Measurements from ENCODE around the gene MALAT1. TPM values are rescaled to one million over a fixed set of nuclear protein-coding genes. Genes with fewer than 3 reads are reported as not detected.

MALAT1 gene
- total and polyA plus RNA-seq, 2 of the 13 experiments (the other 11 are each of a cell fraction or from before 2014, with no cell fraction given): 143 to 1,237 TPM

- TF ChIP-seq ZBTB40 (IDR thresholded peaks at IDR 0.05) (no peak), ZBTB40 (CRISPR knock-in tag; IDR thresholded peaks at IDR 0.05) (no peak), ZNF784 (CRISPR knock-in tag; IDR thresholded peaks at IDR 0.05; ENCODE audit: borderline replicate concordance) (no peak), JUNB (CRISPR knock-in tag; IDR thresholded peaks at IDR 0.05; ENCODE audit: borderline replicate concordance) (no peak), ELK4 (CRISPR knock-in tag; IDR thresholded peaks at IDR 0.05; ENCODE audit: borderline replicate concordance) (no peak), ZFP90 (CRISPR knock-in tag; IDR thresholded peaks at IDR 0.05; ENCODE audit: borderline replicate concordance) (no peak), ESRRA (CRISPR knock-in tag; IDR thresholded peaks at IDR 0.05; ENCODE audit: low read depth) (no peak), RFX5 (IDR thresholded peaks at IDR 0.05; ENCODE audit: low read depth, low read length) (no peak), MYPOP (CRISPR knock-in tag; IDR thresholded peaks at IDR 0.05) (no peak), CSRNP2 (CRISPR knock-in tag; conservative IDR thresholded peaks at IDR 0.05; ENCODE audit: low read depth) (no peak), ZBED4 (CRISPR knock-in tag; IDR thresholded peaks at IDR 0.05; ENCODE audit: borderline replicate concordance) (no peak)
Observed at GRCh38 chr11:65468874-65469333, 29.9 kb upstream of the MALAT1 start (continued).

Data from HepG2 (cell line).